GM08714 (cell line): ENCODE measurements around the gene NLRP6.
"Not testable (repeated sequence)": the region's sequence is repeated elsewhere in the genome, so short reads cannot be mapped to it uniquely, and the experiment has no call there.

ENCODE experiments used
- H3K4me3 ChIP-seq: fragments of 200-500 bp; sonication (Bioruptor generic); 2 replicates; pipeline ENCODE4 v1.5.1; 2014; ENCODE audit warnings: mild to moderate bottlenecking, low read length, inconsistent platforms
- ZNF274 ChIP-seq: IDR thresholded peaks from 2 replicates; pipeline ENCODE4 v1.6.1; 2012; ENCODE audit warnings: mild to moderate bottlenecking, low read depth, low read length

Gene NLRP6

DNA sequence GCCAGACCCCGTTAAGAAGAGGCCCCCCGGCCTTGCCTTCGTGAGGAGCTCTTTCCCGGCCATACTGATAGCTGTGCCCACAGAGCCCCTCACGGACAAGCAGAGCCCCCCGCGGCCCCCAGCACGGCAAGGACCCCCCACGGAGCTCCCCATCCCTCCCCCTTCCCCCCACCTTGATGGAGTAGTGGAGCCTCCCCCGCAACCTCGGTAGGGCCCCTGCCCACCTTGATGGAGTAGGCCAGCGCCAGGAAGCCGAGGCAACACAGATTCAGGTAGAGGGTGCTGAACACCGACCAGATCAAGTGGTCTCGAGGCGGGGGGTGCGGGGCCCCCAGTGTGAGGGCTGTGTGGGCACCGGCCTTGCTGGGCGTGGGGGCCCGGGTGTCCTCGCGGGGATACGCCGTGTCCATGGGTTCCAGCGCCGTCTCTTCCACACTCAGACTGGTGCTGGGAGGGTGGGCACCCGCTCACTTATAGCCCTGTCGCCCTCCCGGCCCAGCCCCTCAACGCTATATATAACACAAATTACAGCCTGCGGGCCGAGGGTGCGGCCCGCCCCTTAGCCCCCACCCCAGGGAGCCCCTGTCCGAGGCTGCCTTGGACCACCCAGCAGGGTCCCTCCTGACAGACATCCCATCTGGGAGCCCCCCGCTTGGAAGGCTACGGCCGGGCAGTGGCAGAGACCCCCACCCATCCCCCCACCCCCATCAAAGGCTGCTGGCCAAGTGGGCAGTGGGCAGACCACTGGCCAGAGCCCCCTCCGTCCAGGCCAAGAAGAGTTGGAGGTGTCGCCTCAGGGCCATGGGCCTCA is 21.1 kb downstream of the NLRP6 start, which contains the start of gene IFITM5:
Gene IFITM5 (minus strand): TSS at position 446 of the 811 bp plus-strand sequence. CDS start 36 bp downstream, at position 410.
- TF ChIP-seq ZNF274 = no peak
- no peak within 1 kb of the TSS for H3K4me3 ChIP-seq

DNA sequence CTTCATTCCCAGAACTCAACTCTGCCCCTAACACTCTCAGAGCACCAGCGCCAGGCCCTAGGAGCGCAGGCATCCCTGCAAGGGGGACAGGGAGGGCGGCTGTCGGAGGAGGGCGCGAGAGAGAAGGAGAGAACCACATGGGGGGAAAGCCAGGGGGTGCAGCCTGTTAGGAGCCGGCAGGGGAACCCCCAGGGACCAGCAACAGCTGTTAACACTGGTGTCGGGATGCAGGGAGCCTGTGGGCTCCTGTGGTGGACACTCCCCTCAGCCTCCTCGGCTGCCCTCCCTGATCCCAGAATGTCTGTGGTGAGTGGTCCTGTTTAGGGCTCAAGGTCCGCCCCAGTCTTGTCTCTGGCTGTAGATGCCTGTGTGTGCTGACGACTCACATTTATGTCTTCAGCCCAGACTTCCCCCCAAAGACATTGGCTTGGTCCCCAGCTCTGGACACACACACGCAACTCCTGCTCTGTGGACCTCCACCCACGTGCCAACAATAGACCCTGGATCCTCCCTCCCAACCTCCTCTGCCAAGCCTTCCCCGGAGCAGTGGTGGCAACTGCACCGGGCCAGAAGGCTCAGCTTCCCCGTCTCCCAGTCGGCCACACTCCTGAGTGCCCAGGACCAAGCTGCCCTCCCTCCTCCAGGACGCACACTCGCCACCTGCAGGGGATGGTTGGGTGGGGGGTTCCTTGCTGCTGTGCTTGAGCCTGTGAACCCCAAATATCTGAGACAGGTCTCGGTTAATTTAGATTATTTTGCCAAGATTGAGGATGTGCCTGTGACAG is 21.9 kb downstream of the NLRP6 start:
- no peak for TF ChIP-seq ZNF274
- no peak overlapping the region for H3K4me3 ChIP-seq

DNA sequence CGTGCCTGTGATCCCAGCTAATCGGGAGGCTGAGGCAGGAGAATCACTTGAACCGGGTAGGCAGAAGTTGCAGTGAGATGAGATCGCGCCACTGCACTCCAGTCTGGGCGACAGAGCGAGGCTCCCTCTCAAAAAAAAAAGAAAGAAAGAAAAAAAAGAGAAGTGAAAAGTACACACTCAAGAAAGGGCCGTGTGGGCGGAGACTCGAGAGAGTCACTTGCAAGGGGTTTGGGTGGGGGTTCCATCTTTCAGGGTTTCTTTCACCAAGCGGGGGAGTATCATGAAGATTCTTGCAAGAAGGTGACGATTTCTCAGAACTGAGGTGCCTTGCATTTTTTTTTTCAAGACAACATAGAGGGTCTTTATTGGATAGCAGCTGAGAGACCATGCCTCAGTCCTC is 25.2 kb downstream of the NLRP6 start:
- TF ChIP-seq ZNF274 = no peak
- no peak overlapping the region for H3K4me3 ChIP-seq

DNA sequence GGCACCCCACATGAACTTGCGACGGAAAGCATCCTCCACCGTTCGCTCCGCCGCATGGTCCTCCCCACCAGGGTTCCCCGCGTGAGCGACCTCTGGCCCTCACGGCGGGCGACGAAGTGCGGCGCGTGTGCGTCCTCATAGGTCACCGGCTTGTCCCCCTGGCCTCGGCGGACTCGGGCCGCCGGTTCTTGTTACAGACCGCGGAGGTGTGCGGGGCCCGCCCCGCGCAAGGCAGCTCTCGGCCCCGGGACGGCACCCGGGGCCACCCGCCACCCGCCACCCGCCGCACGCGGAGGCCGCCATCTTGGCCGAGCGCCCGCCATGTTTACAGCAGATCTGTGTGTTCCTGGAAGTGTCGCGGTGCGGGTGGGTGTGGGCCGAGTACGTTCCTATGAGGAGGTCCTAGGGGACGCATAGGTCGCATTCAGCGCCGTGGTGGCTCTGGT is 25.9 kb downstream of the NLRP6 start:
- H3K4me3 ChIP-seq = no peak overlapping the region
- TF ChIP-seq ZNF274 = no peak

DNA sequence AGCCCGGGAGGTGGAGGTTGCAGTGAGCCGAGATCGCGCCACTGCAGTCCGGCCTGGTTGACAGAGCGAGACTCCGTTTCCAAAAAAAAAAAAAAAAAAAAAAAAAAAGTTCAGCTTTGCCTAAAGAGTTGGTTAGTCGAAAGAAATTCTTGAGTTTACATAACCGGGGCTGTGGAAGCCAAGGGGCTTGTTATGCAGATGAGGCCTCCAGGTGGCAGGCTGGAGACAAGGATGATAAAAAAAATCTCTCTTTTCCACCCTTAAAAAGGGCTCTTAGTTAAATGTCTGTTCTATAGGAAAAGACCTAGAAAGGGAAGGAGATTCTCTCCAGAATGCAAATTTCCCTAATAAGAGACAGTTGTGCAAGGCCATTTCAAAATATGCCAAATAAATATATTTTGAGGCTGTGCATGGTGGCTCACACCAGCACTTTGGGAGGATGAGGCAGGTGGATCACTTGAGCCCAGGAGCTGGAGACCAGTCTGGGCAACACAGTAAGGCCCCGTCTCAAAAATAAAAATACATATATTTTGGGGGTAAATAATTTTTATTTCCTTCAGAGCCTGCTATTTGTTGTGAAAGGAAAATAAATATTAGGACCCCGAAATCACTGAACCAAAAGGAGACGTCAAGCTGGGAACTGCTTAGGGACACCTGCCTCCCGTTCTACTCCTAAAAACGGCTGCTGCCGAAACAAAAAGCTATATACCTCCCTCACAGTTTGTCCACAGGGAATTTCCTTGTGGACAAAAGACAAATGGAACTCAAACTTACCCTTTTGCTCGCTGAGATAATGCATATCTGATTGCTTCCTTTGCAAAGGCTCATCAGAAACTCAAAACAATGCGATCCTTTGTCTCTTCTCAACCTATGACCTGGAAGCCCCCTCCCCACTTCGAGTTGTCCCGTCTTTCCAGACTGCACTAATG is 27.0 kb downstream of the NLRP6 start:
- no peak for TF ChIP-seq ZNF274

DNA sequence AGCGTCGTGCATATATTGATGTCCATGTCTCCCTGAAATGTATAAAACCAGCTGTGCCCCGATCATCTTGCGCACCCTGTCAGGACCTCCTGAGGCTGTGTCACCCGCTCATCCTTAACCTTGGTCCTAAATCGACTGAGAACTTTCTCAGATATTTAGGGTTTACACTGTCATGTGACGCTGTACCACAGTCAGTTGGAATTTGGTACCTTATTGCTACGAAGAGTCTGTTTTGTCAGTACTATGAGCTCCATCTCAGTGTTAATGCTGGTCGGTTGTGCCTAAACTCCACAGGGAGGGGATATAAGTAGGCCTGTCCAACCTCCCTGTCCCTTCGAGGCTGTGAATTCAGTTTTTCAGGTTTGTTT is 27.6 kb downstream of the NLRP6 start:
- no peak for TF ChIP-seq ZNF274
- H3K4me3 ChIP-seq = no peak overlapping the region

More for the DNA sequence above, 27.0 kb downstream of the NLRP6 start:
- no peak overlapping the region for H3K4me3 ChIP-seq

DNA sequence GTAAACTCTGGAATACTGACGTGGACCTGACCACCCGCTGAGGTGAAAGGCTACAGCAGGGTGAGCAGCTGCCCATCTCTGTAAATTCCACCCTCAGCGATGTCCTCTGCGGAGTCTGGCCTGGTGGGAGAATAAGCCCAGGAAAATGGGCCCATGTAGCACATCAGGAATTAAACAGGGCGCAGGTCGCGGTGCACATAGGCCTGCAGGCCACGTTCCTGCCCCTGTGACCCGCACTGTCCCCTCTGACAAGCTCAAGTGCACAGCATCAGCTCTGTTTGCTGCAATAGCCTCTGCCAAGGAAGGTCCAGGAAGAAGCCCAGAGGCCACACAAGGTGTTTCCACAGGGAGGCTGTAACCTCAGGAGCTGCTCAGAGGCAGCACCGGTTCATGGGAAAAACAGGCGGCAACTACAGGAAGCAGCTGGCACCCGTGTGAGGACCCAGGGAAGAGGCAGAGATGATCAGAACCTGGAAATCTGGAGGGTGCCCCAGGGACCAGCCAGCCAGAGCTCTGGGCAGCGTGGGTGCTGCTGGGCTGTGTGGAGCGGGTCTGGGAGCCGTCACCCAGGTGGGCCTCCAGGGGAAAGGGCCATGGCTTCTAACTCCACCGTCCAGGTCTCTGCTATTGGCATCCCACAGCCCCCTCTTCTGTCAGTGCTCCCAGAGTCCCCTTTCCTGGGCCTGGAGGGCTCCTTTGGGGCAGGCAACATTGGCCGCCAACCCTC is 28.6 kb downstream of the NLRP6 start:
- no peak for TF ChIP-seq ZNF274
- H3K4me3 ChIP-seq = no peak overlapping the region

DNA sequence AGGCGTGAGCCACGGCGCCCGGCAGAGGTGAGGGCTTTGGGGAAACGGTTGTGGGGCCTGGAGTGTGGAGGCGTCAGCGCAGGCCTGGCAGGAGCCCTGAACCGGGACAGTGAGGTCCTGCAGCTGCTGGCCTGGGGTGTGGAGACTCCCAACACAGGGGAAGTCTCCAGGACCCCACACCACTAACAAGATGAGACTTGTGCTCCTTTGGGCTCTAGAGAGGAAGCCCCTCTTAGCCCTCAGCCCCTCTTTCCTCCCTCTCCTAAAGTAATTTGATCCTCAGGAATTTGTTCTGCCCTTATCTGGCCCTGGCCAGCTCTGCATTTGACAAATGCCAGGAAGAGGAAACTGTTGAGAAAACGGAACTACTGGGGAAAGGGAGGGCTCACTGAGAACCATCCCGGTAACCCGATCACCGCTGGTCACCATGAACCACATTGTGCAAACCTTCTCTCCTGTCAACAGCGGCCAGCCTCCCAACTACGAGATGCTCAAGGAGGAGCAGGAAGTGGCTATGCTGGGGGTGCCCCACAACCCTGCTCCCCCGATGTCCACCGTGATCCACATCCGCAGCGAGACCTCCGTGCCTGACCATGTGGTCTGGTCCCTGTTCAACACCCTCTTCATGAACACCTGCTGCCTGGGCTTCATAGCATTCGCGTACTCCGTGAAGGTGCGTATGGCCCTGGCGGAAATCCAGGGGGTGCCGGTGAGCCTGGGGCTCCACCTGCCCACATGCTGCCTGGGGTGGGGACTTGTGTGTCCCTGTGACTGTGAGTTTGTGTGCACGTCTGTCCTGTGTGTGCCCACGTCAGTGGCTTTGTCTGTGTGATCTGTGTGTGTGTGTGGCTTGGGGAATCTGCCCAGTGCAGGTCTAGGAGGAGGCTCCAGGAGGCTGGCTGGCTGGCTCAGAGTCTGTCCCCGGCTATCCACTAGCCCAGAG is 29.8 kb downstream of the NLRP6 start, which contains the start of gene IFITM2:
Gene IFITM2 (plus strand): TSS at position 51 of the 943 bp plus-strand sequence. CDS start 377 bp downstream, at position 428.
- H3K4me3 ChIP-seq = peak within 1 kb of the TSS; percentile 54; the same call in 1 of the 2 replicates

DNA sequence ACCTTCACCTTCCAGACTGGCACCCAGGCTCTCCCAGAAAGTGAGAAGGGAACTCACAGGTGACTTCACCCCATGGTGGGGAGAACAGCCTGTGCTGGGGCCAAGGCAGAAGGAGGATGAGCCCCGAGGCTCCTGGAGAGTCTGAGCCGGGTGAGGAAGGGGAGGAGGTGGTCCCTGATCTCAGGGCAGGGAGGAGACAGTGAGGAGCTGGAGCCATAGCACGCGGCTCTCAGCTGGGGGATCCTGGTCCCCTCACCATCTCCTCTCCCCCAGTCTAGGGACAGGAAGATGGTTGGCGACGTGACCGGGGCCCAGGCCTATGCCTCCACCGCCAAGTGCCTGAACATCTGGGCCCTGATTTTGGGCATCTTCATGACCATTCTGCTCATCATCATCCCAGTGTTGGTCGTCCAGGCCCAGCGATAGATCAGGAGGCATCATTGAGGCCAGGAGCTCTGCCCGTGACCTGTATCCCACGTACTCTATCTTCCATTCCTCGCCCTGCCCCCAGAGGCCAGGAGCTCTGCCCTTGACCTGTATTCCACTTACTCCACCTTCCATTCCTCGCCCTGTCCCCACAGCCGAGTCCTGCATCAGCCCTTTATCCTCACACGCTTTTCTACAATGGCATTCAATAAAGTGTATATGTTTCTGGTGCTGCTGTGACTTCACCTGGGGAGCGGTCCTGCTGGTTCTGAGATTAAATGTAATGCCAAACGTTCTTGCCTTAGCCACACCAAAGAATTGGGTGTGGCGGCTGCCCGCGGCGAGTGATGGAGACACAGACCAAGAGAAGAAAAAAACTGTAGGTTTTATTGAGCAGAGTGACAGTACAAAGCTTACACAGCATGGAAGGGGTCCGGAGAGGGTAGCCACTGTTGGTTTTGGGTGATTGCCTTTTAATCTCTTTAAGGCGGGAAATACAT is 30.8 kb downstream of the NLRP6 start:
- peak overlapping the region; percentile 54; the same call in 1 of the 2 replicates for H3K4me3 ChIP-seq

DNA sequence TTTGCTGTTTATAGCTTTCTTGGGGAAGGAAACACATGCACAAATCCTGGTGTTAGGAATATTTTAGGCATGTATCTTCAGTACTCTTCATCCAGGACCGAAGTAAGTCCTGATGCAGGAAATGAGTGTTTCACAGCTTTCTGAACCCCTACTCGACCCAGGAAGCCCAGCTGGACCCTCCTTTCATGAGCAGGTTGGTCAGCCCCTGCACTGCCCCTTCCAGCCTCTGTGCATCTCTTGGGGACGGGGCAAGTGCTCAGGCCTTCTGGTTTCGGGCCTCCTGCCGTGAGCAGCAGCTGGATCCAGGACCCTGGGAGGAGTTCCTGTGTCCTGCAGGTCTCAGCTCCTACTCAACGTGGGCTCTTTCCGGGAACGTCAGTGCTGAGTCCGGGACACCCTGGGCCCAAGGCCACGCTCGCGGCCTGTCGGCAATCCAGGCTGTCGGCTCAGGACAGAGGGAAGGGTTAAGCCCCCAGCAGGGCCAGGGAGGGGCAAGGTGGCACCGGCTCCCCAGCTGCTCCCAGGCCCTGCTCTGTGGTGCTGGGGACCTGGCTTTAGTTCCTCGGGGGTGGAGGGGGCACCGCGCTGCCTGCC is 31.9 kb downstream of the NLRP6 start:
- peak overlapping the region; percentile 37; the same call in 1 of the 2 replicates for H3K4me3 ChIP-seq

DNA sequence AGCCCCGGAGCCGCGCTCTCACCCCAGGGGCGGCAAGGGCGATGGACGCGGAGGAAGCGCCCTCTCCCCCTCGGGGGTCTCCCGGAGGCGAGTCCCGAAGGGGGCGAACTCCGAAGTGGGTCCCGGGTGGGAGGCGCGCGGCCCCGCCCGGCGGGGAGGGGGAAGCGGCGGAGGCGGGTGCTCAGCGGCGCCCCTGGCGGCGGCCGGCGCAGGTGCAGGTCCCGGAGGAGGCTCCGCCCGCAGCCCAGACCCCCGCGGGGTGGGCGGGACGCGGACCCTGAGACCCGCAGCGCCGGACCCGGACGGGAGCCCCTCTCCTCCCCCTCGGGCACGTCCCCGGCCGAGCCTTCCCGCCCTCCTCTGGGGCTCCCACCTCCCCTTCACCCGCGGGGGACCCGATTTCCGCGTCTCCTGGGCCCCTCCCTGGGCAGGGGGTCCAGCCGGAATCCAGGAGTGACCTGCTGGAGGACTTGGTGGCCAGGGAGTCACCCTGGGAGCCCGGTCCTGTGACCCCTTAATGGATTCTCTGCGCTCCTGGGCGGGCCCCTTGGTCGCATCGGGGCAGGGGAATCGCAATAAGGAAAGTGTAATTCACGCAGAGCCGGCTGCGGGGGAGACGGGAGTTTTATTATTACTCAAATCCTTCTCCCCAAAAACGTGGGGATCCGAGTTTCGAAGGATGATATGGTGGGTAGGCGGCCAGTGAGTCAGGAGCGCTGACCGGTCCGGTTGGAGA is 33.0 kb downstream of the NLRP6 start:
- not testable (repeated sequence) for H3K4me3 ChIP-seq
